Neural progenitor cell (in vitro differentiated cells): ENCODE results near the gene COL9A2.

Experiments
- CTCF ChIP-seq: fragments of 200-600 bp; sonication (generic); IDR thresholded peaks from 2 replicates; pipeline ENCODE4 v1.5.1; 2017; ENCODE audit warnings: antibody characterized with exemption, mild to moderate bottlenecking
- EZH2 ChIP-seq: fragments of 200-600 bp; sonication (generic); IDR thresholded peaks from 2 replicates; pipeline ENCODE4 v1.6.1; 2017; ENCODE audit warnings: antibody characterized with exemption, mild to moderate bottlenecking, moderate library complexity
- EZH2phosphoT487 ChIP-seq: fragments of 200-600 bp; sonication (generic); IDR thresholded peaks from 2 replicates; pipeline ENCODE4 v1.6.1; 2017; ENCODE audit warnings: antibody characterized with exemption

- TF ChIP-seq CTCF (no peak), EZH2 (no peak), EZH2phosphoT487 (no peak)
These were observed 34.0 kb upstream of the COL9A2 start for GRCh38 chr1:40351124-40351523.
